ENCODE measurements around the gene KRT80.

KRT80 gene

GRCh38 chr12:52198454-52199215 is 6.8 kb upstream of the KRT80 start:
- no peak for DNase-seq (ENCODE audit: low read depth, low spot score)

- no peak for DNase-seq (ENCODE audit: low read depth, low spot score)
Observed at GRCh38 chr12:52197371-52198231, 5.8 kb upstream of the KRT80 start.

GRCh38 chr12:52195065-52195730 is 3.4 kb upstream of the KRT80 start:
- DNase-seq (ENCODE audit: low read depth, low spot score) = no peak

DNA sequence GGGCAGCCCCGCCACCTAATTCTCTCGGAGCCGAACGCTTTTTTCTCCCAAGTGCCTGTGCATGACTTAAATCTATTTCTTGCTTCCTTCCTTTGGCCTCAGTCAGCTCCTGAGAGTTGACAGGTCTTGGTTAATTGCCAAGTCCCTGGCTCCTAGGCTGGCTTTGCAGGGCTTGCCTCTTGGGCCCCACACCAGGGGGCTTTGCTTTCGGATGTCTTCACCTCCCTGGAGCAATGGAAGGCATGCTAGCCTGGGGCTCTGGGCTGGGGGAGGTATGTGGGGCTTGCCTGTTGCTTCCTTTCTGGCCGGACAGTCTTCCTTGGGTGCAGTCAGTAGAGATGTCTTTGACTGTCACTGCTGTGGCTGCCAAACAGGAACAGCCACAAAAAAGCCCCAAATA is 2.2 kb upstream of the KRT80 start:
- DNase-seq (ENCODE audit: low read depth, low spot score) = no peak

DNA sequence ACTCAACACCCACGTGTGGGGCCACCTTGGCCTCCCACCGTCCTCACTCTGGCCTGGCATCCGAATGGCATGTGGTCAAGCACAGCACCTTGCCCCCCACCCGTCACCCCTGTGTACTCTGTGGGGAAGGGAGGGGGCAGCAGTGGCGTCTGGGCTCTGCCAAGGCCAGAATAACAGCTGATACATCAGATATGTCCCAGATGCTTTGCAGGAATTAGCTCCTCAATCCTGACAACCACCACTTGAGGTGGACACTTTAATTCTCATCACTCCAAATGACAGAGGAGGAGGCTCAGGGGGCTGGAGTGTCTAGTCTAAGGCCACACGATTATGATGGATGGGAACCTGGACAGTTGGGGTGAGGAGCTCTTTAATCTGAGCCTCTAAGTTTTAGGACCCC is 1.7 kb upstream of the KRT80 start:
- DNase-seq (ENCODE audit: low read depth, low spot score) = no peak

DNA sequence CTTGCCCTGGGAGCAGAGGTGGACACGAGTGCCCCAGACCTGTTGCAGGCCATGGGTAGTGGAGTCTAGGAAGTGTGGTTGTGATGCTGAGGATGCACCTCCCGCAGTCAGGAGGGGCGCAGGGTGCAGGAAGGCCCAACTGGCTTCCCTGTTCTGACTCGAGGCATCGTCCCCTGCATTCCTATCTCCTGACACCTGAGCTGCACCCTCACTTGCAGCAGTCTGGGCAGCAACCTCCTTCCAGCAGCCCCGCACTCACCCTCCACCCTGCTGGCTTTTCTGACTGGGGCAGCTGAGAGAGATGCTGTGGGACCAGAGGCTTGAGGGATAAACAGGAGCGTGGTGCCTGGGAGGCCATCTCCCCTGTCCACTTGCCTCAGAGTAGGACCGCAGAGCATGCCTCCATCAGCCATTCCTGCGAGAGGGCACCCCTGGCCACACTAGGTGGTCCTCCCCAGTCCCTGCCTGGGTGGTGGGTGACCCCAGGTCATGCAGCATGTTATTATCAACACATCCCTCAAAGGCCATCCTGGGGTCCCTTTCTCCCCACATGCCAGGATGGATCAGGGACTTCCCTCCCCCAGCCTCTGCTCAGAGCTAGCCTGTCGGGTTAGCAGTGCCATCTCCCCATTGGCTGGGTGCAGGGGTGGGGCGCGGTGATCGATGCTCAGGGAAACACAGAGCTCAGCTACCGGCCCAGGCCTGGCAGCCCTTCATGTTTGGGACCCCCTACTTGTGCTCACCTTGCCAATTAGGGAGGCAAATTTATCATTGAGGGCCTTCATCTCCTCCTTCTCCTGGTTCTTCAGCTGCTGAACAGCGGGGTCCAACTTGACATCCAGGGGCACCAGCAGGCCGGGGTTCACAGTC is 719 bp downstream of the KRT80 start:
- DNase-seq (ENCODE audit: low read depth, low spot score) = no peak

- DNase-seq (ENCODE audit: low read depth, low spot score) = no peak
Observed at GRCh38 chr12:52189376-52190174, 2.2 kb downstream of the KRT80 start.

GRCh38 chr12:52188658-52189057 is 3.2 kb downstream of the KRT80 start:
- DNase-seq (ENCODE audit: low read depth, low spot score) = no peak

- no peak for DNase-seq (ENCODE audit: low read depth, low spot score)
Observed at GRCh38 chr12:52187640-52188039, 4.2 kb downstream of the KRT80 start.

DNA sequence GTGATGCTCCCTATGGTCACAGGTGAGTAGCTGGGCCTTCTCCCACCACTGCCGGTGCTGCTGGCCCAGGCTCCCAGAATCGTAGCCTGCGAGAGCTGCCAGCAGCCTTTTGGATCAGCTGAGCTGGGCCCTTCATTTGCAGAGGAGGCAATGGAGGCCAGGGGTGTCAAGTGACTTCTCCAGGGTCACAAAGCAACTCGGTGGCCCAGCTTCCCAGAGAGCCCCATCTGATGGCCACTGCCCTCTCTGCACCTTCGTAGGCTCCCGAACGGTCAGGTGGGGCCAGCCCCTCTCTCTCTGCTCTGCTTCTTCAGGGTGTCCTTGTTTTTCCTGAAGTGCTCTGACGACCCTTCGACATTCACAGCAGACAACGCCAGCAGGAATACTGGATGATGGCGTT is 4.6 kb downstream of the KRT80 start:
- DNase-seq (ENCODE audit: low read depth, low spot score) = no peak

- DNase-seq (ENCODE audit: low read depth, low spot score) = no peak
Observed at GRCh38 chr12:52186118-52186840, 5.5 kb downstream of the KRT80 start.

GRCh38 chr12:52185400-52185967 is 6.3 kb downstream of the KRT80 start:
- DNase-seq (ENCODE audit: low read depth, low spot score) = no peak

DNA sequence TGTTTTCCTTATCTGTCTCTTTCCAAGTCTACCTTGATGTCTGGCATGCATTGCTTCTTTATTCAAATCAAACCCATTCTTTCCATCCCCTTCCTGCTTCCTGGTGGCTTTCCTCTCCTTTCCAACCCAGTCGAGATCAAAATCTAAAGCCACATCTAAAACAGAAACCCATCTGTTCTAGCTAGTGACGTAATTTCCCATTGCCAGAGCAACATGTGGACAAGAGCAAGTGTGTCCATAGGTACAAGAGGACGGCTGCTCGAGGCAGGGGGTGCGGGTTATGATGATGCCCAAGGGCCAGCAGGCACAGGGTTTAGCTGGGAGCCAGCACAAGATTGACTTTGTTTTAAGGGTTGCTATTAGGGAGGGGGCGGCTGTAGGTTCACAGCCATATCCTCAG is 7.0 kb downstream of the KRT80 start:
- no peak for DNase-seq (ENCODE audit: low read depth, low spot score)

GRCh38 chr12:52183971-52184370 is 7.8 kb downstream of the KRT80 start:
- DNase-seq (ENCODE audit: low read depth, low spot score) = no peak

DNA sequence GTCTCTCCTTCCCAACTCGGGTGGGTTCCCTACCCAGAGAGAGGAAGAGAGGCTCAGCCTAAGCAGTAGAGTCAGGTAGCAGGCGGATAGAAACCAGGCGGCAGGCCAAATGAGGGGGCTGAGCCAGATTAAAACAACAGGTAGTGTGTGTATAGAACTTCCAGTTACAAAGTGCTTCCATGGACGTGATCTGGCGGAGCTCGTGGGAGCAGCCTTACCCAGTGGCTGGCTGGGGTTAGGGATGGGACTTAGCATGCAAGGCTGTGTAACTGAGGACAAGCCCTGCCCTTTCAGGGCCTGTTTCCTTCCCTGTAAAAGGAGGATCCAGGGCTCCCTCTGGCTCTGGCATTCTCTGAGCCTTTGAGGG is 8.3 kb downstream of the KRT80 start:
- no peak for DNase-seq (ENCODE audit: low read depth, low spot score)

DNA sequence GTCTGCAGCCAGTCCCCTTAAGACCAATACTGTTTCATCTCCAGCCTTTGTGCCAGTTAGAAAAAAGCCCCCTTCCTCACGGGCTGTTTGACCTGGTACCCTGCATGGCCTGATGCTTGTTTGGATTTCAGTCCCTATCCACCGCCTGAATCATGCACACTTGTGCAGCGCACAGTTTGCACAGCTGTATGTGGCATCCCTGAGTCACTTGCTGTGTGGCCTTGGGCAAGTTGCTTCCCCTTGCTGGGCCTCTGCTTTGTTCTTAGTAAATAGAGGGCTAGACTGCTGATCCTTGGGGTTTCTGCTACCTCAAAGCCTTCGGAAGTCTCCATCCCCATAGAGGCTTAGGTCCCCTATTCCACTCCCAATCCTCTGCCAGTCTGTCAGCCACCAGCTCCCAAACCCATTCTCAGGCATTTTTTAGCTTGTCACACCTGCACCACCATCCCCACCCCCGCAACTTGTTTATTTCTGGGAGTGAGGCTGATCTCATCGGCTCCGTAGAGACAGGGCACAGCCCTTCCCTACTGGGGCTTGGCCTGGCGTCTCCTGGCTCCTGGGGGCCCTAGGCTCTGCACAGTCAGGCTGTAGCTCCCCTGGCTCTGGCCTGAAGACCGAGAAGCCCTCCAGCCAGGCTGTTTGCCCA is 8.8 kb downstream of the KRT80 start:
- DNase-seq (ENCODE audit: low read depth, low spot score) = no peak

DNA sequence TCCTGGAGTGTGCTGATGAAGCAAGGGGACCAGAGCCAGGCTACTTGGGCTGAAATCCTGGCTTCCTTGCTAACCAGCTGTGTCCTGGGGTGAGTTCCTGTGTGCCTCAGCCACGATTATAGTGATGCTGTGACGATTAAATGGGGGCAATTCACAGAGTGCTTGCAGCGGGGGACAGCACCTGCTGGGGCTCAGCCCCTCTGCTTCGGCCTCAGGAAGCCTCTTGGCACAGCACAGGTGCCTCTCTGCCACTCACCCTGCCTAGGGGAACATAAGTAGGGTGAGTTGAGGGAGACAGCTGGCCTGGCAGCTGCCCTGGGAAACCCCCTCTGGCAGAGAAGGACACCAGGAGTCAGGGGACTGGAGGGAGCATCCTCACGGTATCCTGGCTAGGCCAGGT is 9.4 kb downstream of the KRT80 start:
- DNase-seq (ENCODE audit: low read depth, low spot score) = no peak

DNA sequence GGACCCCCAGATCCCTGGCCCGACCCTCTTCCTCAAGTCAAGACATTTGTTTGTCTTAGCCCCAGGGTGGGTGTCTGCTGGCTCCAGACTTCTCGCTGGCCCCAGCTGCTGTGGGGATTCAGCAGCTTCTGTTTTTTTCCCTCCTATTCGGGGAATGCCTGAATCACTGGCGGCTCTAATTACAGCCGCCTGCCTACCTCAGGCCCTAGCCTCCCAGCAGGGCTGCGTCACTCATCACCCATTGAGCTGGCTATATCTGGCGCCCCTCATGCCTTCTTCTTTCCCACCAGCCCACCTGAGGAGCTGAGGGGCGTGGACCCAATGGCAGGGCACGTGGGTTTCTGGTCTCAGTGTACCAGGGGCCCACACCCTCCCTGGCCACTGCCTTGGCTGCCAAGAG is 10.1 kb downstream of the KRT80 start:
- DNase-seq (ENCODE audit: low read depth, low spot score) = no peak

DNA sequence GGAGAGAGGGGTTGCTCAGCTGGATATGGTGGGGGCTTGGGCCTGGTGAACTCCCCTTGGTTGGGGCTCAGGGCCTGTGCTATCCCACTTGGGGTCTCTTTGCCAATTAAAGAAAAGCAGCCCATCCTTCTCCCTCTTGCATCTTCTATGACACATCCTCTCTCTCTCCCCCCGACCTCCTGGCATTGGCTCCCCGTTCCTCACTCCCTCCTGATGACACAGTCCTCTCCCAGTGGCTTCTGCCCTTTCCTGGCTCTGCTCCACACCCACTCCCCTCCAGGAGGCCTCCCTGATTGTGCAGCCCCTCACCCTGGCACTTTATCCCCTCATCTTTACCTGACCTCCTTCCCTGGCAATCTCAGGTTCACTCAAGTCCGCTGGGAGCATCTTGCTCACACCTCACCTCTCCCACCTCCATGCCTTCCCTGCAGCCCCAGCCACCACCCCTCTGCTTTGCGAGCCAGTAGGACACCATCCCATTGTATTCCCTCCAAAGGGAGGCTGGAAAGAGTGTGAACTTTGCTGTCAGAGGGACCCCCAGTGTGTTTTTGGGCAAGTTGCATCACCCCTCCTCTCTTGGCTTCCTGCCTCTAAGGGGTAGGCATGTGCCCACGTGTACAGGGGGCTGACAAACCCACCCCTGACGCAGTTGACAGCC is 10.7 kb downstream of the KRT80 start:
- no peak for DNase-seq (ENCODE audit: low read depth, low spot score)
